HTERT RPE-1 (cell line): ENCODE data around the gene NF2.
"Not testable (repeated sequence)": the region's sequence is repeated elsewhere in the genome, so short reads cannot be mapped to it uniquely, and the experiment has no call there.

Source experiments
- in situ Hi-C: fragments of 300-500 bp; cut with MboI; formaldehyde crosslinking; loops from 4 replicates; pipeline ENCODE4 v1.14.3; 2020; ENCODE audit warnings: low sequenced_read_pairs

Gene NF2

DNA sequence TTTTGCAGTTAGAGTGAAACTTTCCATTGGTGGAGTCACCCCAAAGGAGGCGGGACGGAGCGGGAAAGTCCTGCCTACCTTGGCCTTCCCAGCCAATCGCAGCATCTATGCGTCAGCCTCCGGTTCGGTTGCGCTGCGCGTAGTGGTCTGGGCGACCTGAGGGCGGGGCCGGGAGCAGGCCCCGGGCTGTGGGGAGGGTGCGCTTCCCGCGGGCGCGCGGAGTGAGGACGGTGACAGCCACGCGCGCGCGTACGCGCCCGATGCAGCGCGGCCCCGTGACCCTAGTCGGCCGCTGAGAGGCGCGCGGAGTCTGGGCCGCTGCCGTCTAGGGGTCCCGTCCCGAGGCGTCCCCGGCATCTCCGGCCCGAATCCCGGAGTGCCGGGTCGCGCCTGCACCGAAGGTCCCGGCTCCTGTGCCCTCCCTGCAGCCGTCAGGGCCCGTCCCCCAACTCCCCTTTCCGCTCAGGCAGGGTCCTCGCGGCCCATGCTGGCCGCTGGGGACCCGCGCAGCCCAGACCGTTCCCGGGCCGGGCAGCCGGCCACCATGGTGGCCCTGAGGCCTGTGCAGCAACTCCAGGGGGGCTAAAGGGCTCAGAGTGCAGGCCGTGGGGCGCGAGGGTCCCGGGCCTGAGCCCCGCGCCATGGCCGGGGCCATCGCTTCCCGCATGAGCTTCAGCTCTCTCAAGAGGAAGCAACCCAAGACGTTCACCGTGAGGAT is at the start of gene NF2:
TSS of gene NF2 (plus strand) at position 276 of the 718 bp plus-strand sequence. CDS start at position 642, 366 bp downstream.
- in situ Hi-C loops = no loop called here

GRCh38 chr22:29555065-29555644 is 48.3 kb upstream of the NF2 start:
- in situ Hi-C loops = no loop called here

DNA sequence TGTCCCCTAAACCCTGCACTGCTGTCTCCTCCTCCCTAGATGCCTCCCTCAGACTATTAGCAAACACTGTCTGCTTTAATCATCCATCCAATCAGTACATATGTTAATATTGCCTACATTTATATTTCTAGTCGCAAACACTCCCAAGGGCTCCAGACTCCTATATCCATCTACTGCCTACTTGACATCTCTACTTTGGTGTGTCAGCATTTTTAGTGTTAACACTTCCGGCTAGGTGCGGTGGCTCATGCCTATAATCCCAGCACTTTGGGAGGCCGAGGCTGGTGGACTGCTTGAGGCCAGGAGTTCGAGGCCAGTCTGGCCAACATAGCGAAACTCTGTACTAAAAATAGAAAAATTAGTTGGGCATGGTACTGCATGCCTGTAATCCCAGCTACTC is 44.4 kb upstream of the NF2 start:
- in situ Hi-C loops = no loop called here

DNA sequence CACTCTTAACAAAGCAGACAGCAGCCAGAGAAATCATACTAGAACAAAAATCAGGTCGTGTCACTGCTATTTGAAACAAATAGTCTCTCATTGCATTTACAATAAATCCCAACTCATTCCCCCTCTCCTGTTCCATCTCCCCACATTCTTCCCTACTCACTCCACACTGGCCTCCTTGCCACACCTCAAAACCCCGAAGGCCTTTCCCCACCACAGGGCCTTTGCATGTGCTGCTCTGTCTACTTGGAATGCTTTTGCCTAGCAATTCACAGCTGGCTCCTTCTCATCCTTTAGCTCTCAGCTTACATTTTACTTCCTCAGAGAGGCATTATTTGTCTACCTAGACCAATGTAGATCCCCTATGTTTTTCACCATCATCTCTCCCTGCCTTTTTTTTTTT is 43.6 kb upstream of the NF2 start:
- in situ Hi-C loops = no loop called here

- in situ Hi-C loops = no loop called here
Observed at GRCh38 chr22:29563652-29564460, 39.6 kb upstream of the NF2 start.

GRCh38 chr22:29566513-29566912 is 36.9 kb upstream of the NF2 start:
- in situ Hi-C loops = not testable (repeated sequence)

GRCh38 chr22:29567338-29567737 is 36.1 kb upstream of the NF2 start:
- in situ Hi-C loops = no loop called here

- in situ Hi-C loops = no loop called here
Observed at GRCh38 chr22:29569011-29569678, 34.3 kb upstream of the NF2 start.

- in situ Hi-C loops = no loop called here
Observed at GRCh38 chr22:29570456-29570855, 33.0 kb upstream of the NF2 start.

DNA sequence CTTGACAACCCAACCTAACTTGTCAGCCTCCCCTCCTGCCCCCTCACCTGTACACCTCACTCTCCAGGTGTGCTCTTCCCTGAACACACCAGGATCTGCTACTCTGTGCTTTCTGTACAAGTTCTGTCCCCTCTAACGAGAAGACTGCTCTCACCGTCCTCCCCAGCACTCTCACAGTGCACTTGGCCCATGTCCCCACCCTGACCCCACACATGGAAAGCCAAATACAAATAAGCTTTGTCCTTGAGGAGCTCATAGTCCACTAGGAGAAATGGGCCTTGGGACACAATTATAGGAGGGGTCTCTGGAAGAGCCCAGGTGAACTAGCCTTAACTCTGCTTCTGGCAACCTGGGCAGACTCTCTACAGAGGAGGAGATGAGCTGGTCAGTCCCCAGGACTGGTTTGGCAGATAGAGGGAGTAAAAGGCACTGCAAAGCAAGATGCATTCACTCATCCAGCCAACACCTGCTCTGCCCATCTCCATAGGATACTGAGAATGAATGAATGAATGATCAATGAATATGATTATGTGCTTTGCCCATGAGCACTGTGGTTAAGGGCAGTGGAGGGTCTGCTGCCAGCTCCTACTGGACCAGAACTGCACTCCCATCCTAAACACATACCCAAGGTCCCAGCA is 32.4 kb upstream of the NF2 start:
- in situ Hi-C loops = no loop called here

- in situ Hi-C loops = no loop called here
Observed at GRCh38 chr22:29574762-29575450, 28.5 kb upstream of the NF2 start.

DNA sequence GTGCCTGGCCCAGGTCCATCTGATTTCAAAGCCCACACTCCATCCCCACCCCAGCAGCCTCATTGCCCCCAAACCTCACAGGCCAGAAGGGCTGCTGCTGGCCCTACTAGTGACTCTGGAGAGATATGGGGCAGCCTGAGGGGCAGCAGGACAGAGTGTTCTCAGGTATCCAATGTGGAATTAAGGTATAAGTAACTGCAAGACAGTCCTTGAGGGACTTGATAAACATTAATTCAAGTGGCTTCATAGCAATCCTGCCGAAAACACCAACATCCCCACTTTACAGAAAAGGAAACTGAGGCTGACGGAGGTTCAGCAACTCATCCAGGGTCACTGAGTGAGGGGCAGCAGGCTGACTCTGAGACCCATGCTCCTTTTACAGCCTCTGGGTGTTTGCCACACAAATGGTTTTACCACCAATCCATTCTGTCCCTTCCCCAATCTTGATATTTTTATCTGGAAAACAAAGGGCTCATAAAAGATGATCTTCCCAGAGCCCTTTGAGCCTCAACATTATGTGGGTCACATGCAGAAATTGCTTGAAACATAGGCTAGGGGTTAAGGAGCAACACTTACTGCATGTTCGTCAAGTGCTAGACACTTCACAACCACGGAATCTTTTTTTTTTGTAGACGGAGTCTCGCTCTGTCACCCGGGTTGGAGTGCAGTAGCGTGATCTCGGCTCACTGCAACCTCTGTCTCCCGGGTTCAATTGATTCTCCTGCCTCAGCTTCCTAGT is 24.8 kb upstream of the NF2 start:
- in situ Hi-C loops = no loop called here

- in situ Hi-C loops = no loop called here
Observed at GRCh38 chr22:29580200-29580810, 23.1 kb upstream of the NF2 start.

DNA sequence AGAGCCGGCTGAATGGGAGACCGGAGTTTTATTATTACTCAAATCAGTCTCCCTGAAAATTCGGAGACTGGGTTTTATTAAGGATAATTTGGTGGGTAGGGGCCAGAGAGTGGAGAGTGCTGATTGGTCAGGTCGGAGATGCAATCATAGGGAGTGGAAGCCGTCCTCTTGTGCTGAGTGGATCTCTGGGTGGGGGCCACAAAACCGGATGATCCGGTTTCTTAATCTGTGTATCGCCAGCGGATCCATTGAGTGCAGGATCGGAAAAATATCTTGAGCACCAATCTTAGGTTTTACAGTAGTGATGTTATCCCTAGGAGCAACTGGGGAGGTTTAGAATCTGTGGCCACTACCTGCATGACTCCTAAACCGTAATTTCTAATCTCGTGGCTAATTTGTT is 21.6 kb upstream of the NF2 start:
- in situ Hi-C loops = no loop called here

GRCh38 chr22:29584975-29585374 is 18.5 kb upstream of the NF2 start:
- in situ Hi-C loops = no loop called here

DNA sequence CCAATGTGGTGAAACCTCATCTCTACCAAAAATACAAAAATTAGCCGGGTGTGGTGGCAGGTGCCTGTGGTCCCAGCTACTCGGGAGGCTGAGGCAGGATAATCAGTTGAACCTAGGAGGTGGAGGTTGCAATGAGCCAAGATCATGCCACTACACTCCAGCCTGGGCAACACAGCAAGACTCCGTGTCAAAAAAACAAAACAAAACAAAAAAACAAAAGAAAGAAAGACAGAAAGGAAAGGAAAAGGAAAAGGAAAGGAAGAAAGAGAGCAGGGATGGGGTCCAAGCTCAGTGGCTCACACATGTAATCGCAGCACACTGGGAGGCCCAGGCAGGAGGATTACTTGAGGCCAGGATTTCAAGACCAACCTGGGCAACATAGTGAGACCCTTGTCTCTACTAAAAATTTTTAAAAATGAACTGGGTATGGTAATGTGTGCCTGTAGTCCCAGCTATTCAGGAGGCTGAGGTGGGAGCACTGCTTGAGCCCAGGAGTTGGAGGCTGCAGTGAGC is 17.2 kb upstream of the NF2 start:
- in situ Hi-C loops = not testable (repeated sequence)

- in situ Hi-C loops = no loop called here
Observed at GRCh38 chr22:29587938-29588699, 15.3 kb upstream of the NF2 start.

GRCh38 chr22:29593923-29594322 is 9.5 kb upstream of the NF2 start:
- in situ Hi-C loops = no loop called here
